ENCODE measurements around the gene HIBADH. TPM values are rescaled to one million over a fixed set of nuclear protein-coding genes. Genes with fewer than 3 reads are reported as not detected.

The HIBADH gene
- total and polyA plus RNA-seq, 10 of the 15 experiments (the other 5 are each of a cell fraction or from before 2014, with no cell fraction given) = 8.7 to 36.1 (median 18.6) TPM

- DNase-seq (ENCODE audit: low read depth, low spot score) = no peak
- no peaks in the 10 kb centered on the region for H3K9me3 ChIP-seq (replicated peaks; ENCODE audit: control insufficient read depth, insufficient read depth, low read length)
- ATAC-seq = no peak
- no peak overlapping the region for H2AFZ ChIP-seq (ENCODE audit: control insufficient read depth, low read depth, low read length)
- in situ Hi-C loops (cut with MboI) = no loop called here
- CTCF ChIA-PET = interaction anchor here (1.0 kb wide), 1 partner anchor 99 kb away, joined by 3 read pairs; no protein-coding TSS in a partner anchor
- no peak overlapping the region for H3K4me2 ChIP-seq (ENCODE audit: control insufficient read depth, insufficient read depth)
- SMC1A ChIA-PET (ENCODE audit: uncharacterized antibody, unreplicated experiment) = interaction anchor here (0.5 to 1.5 kb wide), 3 partner anchors 89 to 410 kb away, joined by 3 to 8 read pairs (median 3); no protein-coding TSS in a partner anchor
- no peak overlapping the region for H3K9ac ChIP-seq (ENCODE audit: control insufficient read depth, insufficient read depth, low read length)
- RAD21 ChIA-PET (ENCODE audit: unreplicated experiment) = no interaction called here
- no peaks in the 10 kb centered on the region for H3K27me3 ChIP-seq (replicated peaks in 1 of 2; ENCODE audit: control insufficient read depth in 2 of 2, insufficient read depth in 2 of 2, low read length in 1 of 2)
- intact Hi-C loops (cut with micrococcal nuclease; ENCODE audit: unreplicated experiment) = loop anchor here (5.0 kb wide), 1 partner anchor 336 kb away; no protein-coding TSS in a partner anchor
- no peak for TF ChIP-seq PAX5 (IDR thresholded peaks at IDR 0.05; ENCODE audit: borderline replicate concordance, low read depth, low read length)
- no peak for TF ChIP-seq IRF3 (IDR thresholded peaks at IDR 0.05)
- TF ChIP-seq USF1 (IDR thresholded peaks at IDR 0.05; ENCODE audit: borderline replicate concordance, extremely low read length, insufficient read depth, low read depth, low read length) = no peak
- no peak for TF ChIP-seq IKZF1 (conservative IDR thresholded peaks at IDR 0.05)
- no peak for TF ChIP-seq JUNB (IDR thresholded peaks at IDR 0.05)
- no peak for TF ChIP-seq HDAC6 (IDR thresholded peaks at IDR 0.05; ENCODE audit: unreplicated experiment)
- no peak for TF ChIP-seq IRF4 (IDR thresholded peaks at IDR 0.05; ENCODE audit: low read depth, low read length)
- no peak for TF ChIP-seq CBX5 (IDR thresholded peaks at IDR 0.05; ENCODE audit: low read depth)
- TF ChIP-seq ATF3 (IDR thresholded peaks at IDR 0.05; ENCODE audit: borderline replicate concordance, extremely low read depth, low read depth, low read length) = no peak
- no peak for TF ChIP-seq CHD4 (IDR thresholded peaks at IDR 0.05)
- no peak for TF ChIP-seq STAT3 (IDR thresholded peaks at IDR 0.05; ENCODE audit: low read depth, low read length)
- no peak for TF ChIP-seq KDM1A (IDR thresholded peaks at IDR 0.05; ENCODE audit: borderline replicate concordance)
- no peak for TF ChIP-seq ZSCAN29 (IDR thresholded peaks at IDR 0.05)
- TF ChIP-seq SUZ12 (IDR thresholded peaks at IDR 0.05; ENCODE audit: unreplicated experiment) = no peak
- no peak for TF ChIP-seq RFX5 (IDR thresholded peaks at IDR 0.05; ENCODE audit: low read depth, low read length)
- TF ChIP-seq SKIL (IDR thresholded peaks at IDR 0.05; ENCODE audit: low read depth, poor library complexity, severe bottlenecking) = no peak
- BruUV-seq (replicated peaks) = no TSS peak
- no peak overlapping the region for H3K4me3 ChIP-seq
- POLR2A ChIA-PET = no interaction called here
- H3K27ac ChIP-seq (ENCODE audit: control insufficient read depth, insufficient read depth) = no peak overlapping the region
- H3K36me3 ChIP-seq (ENCODE audit: control insufficient read depth in 2 of 2, insufficient read depth in 2 of 2, low read length in 1 of 2) = no peaks in the 10 kb centered on the region
- no peak for FAIRE-seq
- H4K20me1 ChIP-seq (ENCODE audit: control insufficient read depth, insufficient read depth) = no peaks in the 10 kb centered on the region
- H3K79me2 ChIP-seq (ENCODE audit: control insufficient read depth, insufficient read depth, low read length) = no peaks in the 10 kb centered on the region
- H3K4me1 ChIP-seq (ENCODE audit: control insufficient read depth, insufficient read depth, low read length) = no peaks in the 10 kb centered on the region
Measured at GRCh38 chr7:27686315-27686714, 23.6 kb upstream of the HIBADH start.
